ENCODE measurements around the gene DDX54. TPM values are rescaled to one million over a fixed set of nuclear protein-coding genes. Genes with fewer than 3 reads are reported as not detected.

The DDX54 gene
- total and polyA plus RNA-seq, 2 of the 8 experiments (the other 6 are each of a cell fraction or from before 2014, with no cell fraction given), result 64.9 to 113 TPM

DNA sequence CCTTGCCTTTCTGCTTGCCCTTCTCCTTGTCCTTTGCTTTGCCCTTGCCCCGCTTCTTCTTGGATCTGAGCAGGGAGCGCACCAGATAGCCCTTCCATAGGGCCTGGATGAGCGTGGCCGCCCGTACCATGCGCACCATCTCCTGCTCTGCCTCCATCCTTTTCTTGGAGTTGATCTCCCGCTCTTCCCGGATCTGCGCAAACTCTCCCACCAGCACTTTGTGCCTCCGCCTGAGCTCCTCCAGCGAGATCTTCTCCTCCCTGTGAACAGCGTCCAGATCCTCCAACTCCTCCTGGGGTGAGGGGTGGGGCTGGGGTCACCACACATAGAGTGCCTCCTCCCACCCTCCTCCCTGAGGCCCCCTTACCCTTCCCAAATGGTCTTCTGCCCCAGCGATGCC, 10.3 kb upstream of the DDX54 start:
- Histone ChIP-seq H3K79me2 (ENCODE audit: control insufficient read depth in 1 of 2, insufficient read depth in 2 of 2, low read length in 2 of 2) (no peaks in the 10 kb centered on the region), H2BK12ac (ENCODE audit: low read depth, low read length) (no peak overlapping the region), H3K4me2 (ENCODE audit: insufficient read depth in 1 of 2, low read depth in 2 of 2, low read length in 2 of 2) (no peak overlapping the region), H4K20me1 (replicated peaks in 1 of 2; ENCODE audit: control insufficient read depth in 1 of 2, insufficient read depth in 2 of 2, low read length in 2 of 2) (peaks cover 0 to 2% of the 10 kb centered on the region in 2 experiments), H2AFZ (ENCODE audit: low read length) (no peak overlapping the region), H3K4ac (replicated peaks; ENCODE audit: insufficient read length, low read depth, low read length) (no peak overlapping the region), H3K9me3 (ENCODE audit: insufficient read depth in 2 of 2, low read depth in 1 of 2, low read length in 1 of 2) (no peaks in the 10 kb centered on the region), H2AK5ac (ENCODE audit: low read depth, low read length) (no peak overlapping the region), H2BK120ac (replicated peaks; ENCODE audit: low read depth, low read length) (no peak overlapping the region), H2BK5ac (ENCODE audit: low read depth, low read length) (no peak overlapping the region), H3K14ac (ENCODE audit: insufficient read length) (no peak overlapping the region), H2BK15ac (ENCODE audit: low read length) (no peak overlapping the region), H3K23ac (ENCODE audit: insufficient read length) (no peak overlapping the region), H3K4me1 (replicated peaks in 1 of 4; ENCODE audit: control insufficient read depth in 3 of 4, insufficient read depth in 4 of 4, low read length in 3 of 4) (peaks cover 0 to 5% (median 0%) of the 10 kb centered on the region in 4 experiments; a peak in 1 of 7 replicates), H3K36me3 (ENCODE audit: control insufficient read depth in 2 of 4, insufficient read depth in 4 of 4, low read length in 3 of 4) (peaks cover 0 to 12% (median 4%) of the 10 kb centered on the region in 4 experiments; a peak in 5 of 8 replicates), H4K5ac (ENCODE audit: insufficient read length, low read depth, low read length) (no peak overlapping the region), H3K4me3 (ENCODE audit: extremely low read depth in 1 of 4, insufficient read depth in 2 of 4, low read depth in 3 of 4, low read length in 4 of 4) (no peak overlapping the region), H3K18ac (ENCODE audit: extremely low read depth, low read length) (no peak overlapping the region), H4K8ac (ENCODE audit: extremely low read depth, insufficient read depth, low read length) (no peak overlapping the region), H2BK20ac (ENCODE audit: low read length) (no peak overlapping the region), H3K23me2 (ENCODE audit: low read depth, low read length) (no peaks in the 10 kb centered on the region), H3K9ac (replicated peaks in 1 of 4; ENCODE audit: extremely low read depth in 1 of 4, low read depth in 3 of 4, low read length in 3 of 4) (no peak overlapping the region), H3K79me1 (ENCODE audit: low read depth, low read length) (no peaks in the 10 kb centered on the region; the same call in 1 of the 2 replicates), H4K91ac (replicated peaks; ENCODE audit: insufficient read length, low read length) (no peak overlapping the region), H3K27me3 (replicated peaks in 1 of 4; ENCODE audit: control insufficient read depth in 3 of 4, extremely low read depth in 1 of 4, insufficient read depth in 3 of 4, low read length in 3 of 4) (no peaks in the 10 kb centered on the region), H3K56ac (replicated peaks; ENCODE audit: insufficient read length, low read depth, low read length) (no peak overlapping the region), H3K27ac (ENCODE audit: low read depth, low read length) (no peak overlapping the region)
- POLR2A ChIA-PET (ENCODE audit: partially characterized antibody), result interaction anchor here (0.9 to 3.5 kb wide), 10 partner anchors 9 to 144 kb away, joined by 3 to 30 read pairs (median 4); partner anchors contain the start of genes DDX54, RITA1 and TPCN1
- TF ChIP-seq RAD21 (IDR thresholded peaks at IDR 0.05 in 1 of 2, conservative IDR thresholded peaks at IDR 0.05 in 1 of 2; ENCODE audit: low read depth in 2 of 2, low read length in 2 of 2) (no peak), RBBP5 (IDR thresholded peaks at IDR 0.05; ENCODE audit: borderline replicate concordance, low read depth, low read length) (no peak), SP2 (IDR thresholded peaks at IDR 0.05; ENCODE audit: low read length) (no peak), POLR2AphosphoS5 (IDR thresholded peaks at IDR 0.05; ENCODE audit: low read depth, low read length) (no peak), CTCF (IDR thresholded peaks at IDR 0.05; ENCODE audit: control extremely low read depth in 1 of 3, insufficient read depth in 1 of 3, low read depth in 1 of 3, low read length in 3 of 3) (no peak), BCL11A (IDR thresholded peaks at IDR 0.05; ENCODE audit: low read depth in 2 of 2, low read length in 2 of 2) (no peak), KDM1A (IDR thresholded peaks at IDR 0.05; ENCODE audit: borderline replicate concordance, low read length) (no peak), BACH1 (IDR thresholded peaks at IDR 0.05; ENCODE audit: low read length) (no peak), ATF3 (IDR thresholded peaks at IDR 0.05; ENCODE audit: insufficient read depth, low read depth, low read length) (no peak), POLR2A (IDR thresholded peaks at IDR 0.05; ENCODE audit: control extremely low read depth in 1 of 2, low read depth in 2 of 2, low read length in 2 of 2) (no peak), SUZ12 (IDR thresholded peaks at IDR 0.05; ENCODE audit: low read length) (no peak)
- CTCF ChIA-PET (ENCODE audit: partially characterized antibody), result interaction anchor here (1.0 to 1.9 kb wide), 12 partner anchors 8 to 230 kb away, joined by 3 to 10 read pairs (median 4); partner anchors contain the start of gene PLBD2
- FAIRE-seq (no peak), DNase-seq (ENCODE audit: low read depth in 1 of 2, low spot score in 2 of 2) (no peak)
- 95% methylated on average over 9 of the region's 13 CpGs; no CpG with 5 or more reads in 1 of the 2 experiments for WGBS, 2 experiments (ENCODE audit: extremely low coverage in 1 of 2, insufficient coverage in 1 of 2, insufficient read length in 1 of 2, insufficient replicate concordance in 2 of 2, low coverage in 1 of 2, low lambda C conversion rate in 2 of 2, missing lambda C conversion rate in 1 of 2)
